Measurements from ENCODE around the gene ADGRL3.
"Not testable (repeated sequence)": the region's sequence is repeated elsewhere in the genome, so short reads cannot be mapped to it uniquely, and the experiment has no call there.

GRCh38 chr4:61509721-61510241, 309.7 kb downstream of the ADGRL3 start:
- TF ChIP-seq CTCF (IDR thresholded peaks at IDR 0.05; ENCODE audit: low read depth, low read length, missing input control); GABPA (IDR thresholded peaks at IDR 0.05 in 1 of 2, conservative IDR thresholded peaks at IDR 0.05 in 1 of 2); TAF1 (conservative IDR thresholded peaks at IDR 0.05); ATF3 (IDR thresholded peaks at IDR 0.05); MAX (IDR thresholded peaks at IDR 0.05); NR2F2 (IDR thresholded peaks at IDR 0.05); REST (IDR thresholded peaks at IDR 0.05); RXRA (IDR thresholded peaks at IDR 0.05); SP1 (IDR thresholded peaks at IDR 0.05); YY1 (IDR thresholded peaks at IDR 0.05); FOXA2 (IDR thresholded peaks at IDR 0.05): not testable (repeated sequence)

Measured in liver (tissue), 3 donors.